Astrocyte (in vitro differentiated cells and primary cell): ENCODE data around the gene MGAT3. TPM values are rescaled to one million over a fixed set of nuclear protein-coding genes. Genes with fewer than 3 reads are reported as not detected.

Experiments used
- DNase-seq: peaks from one replicate; pipeline ENCODE4 v3.0.0-alpha.2; 2010; ENCODE audit warnings: low read depth
- FAIRE-seq: peaks from 2 replicates; lab custom pipeline; 2011; peaks lifted over from hg19 to GRCh38; lab: Jason Lieb, UNC
- H2AFZ ChIP-seq: 2 replicates; pipeline ENCODE4 v1.6.0; 2012; ENCODE audit warnings: low read depth, low read length, inconsistent platforms
- H3K27ac ChIP-seq: 2 replicates; pipeline ENCODE4 v1.5.1; 2011; ENCODE audit warnings: low read depth, low read length, inconsistent platforms
- H3K27me3 ChIP-seq: 2 replicates; pipeline ENCODE4 v1.6.0; 2011; ENCODE audit warnings: low read length, inconsistent platforms; ENCODE audit not compliant: insufficient read depth
- H3K36me3 ChIP-seq: 2 replicates; pipeline ENCODE4 v1.5.1; 2011; ENCODE audit warnings: low read length, inconsistent platforms; ENCODE audit not compliant: insufficient read depth
- H3K4me1 ChIP-seq: 2 replicates; pipeline ENCODE4 v1.5.1; 2011; ENCODE audit warnings: low read length, inconsistent platforms; ENCODE audit not compliant: insufficient read depth
- H3K4me2 ChIP-seq: 2 replicates; pipeline ENCODE4 v1.6.0; 2012; ENCODE audit warnings: low read length, inconsistent platforms
- H3K4me3 ChIP-seq: 2 replicates; pipeline ENCODE4 v1.5.1; 2011; ENCODE audit warnings: low read depth, mild to moderate bottlenecking, low read length, inconsistent platforms; ENCODE audit not compliant: insufficient read depth
- H3K79me2 ChIP-seq: 2 replicates; pipeline ENCODE4 v1.6.0; 2012; ENCODE audit warnings: mild to moderate bottlenecking, low read length, inconsistent platforms; ENCODE audit not compliant: insufficient read depth
- H3K9ac ChIP-seq: 2 replicates; pipeline ENCODE4 v1.6.0; 2012; ENCODE audit warnings: mild to moderate bottlenecking, low read length, inconsistent platforms
- H3K9me3 ChIP-seq: 2 replicates; pipeline ENCODE4 v1.5.1; 2012; ENCODE audit warnings: low read depth, mild to moderate bottlenecking, low read length, inconsistent platforms; ENCODE audit not compliant: insufficient read depth
- H4K20me1 ChIP-seq: 2 replicates; pipeline ENCODE4 v1.6.0; 2012; ENCODE audit warnings: low read length, inconsistent platforms; ENCODE audit not compliant: insufficient read depth
- H3K27ac Mint-ChIP-seq: one replicate; pipeline ENCODE4 v1.8.0; 2021; ENCODE audit warnings: mild to moderate bottlenecking, mixed read lengths; ENCODE audit not compliant: unreplicated experiment
- H3K27me3 Mint-ChIP-seq: one replicate; pipeline ENCODE4 v1.8.0; 2021; ENCODE audit warnings: low read depth, mixed read lengths; ENCODE audit not compliant: unreplicated experiment
- H3K36me3 Mint-ChIP-seq: one replicate; pipeline ENCODE4 v1.8.0; 2021; ENCODE audit warnings: low read depth, mixed read lengths; ENCODE audit not compliant: unreplicated experiment
- H3K4me1 Mint-ChIP-seq: one replicate; pipeline ENCODE4 v1.8.0; 2021; ENCODE audit warnings: low read depth, mixed read lengths; ENCODE audit not compliant: unreplicated experiment
- H3K4me3 Mint-ChIP-seq: one replicate; pipeline ENCODE4 v1.8.0; 2021; ENCODE audit warnings: mild to moderate bottlenecking, moderate library complexity, mixed read lengths; ENCODE audit not compliant: unreplicated experiment
- H3K9me3 Mint-ChIP-seq: one replicate; pipeline ENCODE4 v1.8.0; 2021; ENCODE audit warnings: mild to moderate bottlenecking, mixed read lengths; ENCODE audit not compliant: unreplicated experiment
- EZH2 ChIP-seq: IDR thresholded peaks from 2 replicates; pipeline ENCODE4 v1.6.1; 2012; ENCODE audit warnings: mild to moderate bottlenecking, low read length, inconsistent platforms; ENCODE audit not compliant: insufficient read depth
- total RNA-seq: library from RNA; stranded (reverse); gene quantifications from 2 replicates; pipeline ENCODE4 v1.2.1, GENCODE V29; 2021
- TF ChIP-seq, protein P1 (sequence below): IDR thresholded peaks from 2 replicates; pipeline ENCODE4 v1.5.1; 2011; ENCODE audit warnings: low read depth, mild to moderate bottlenecking, inconsistent platforms, low read length, moderate library complexity; ENCODE audit not compliant: insufficient read depth

The MGAT3 gene
- total RNA-seq, 1 donor from 2014 or later = 7.9 TPM

DNA sequence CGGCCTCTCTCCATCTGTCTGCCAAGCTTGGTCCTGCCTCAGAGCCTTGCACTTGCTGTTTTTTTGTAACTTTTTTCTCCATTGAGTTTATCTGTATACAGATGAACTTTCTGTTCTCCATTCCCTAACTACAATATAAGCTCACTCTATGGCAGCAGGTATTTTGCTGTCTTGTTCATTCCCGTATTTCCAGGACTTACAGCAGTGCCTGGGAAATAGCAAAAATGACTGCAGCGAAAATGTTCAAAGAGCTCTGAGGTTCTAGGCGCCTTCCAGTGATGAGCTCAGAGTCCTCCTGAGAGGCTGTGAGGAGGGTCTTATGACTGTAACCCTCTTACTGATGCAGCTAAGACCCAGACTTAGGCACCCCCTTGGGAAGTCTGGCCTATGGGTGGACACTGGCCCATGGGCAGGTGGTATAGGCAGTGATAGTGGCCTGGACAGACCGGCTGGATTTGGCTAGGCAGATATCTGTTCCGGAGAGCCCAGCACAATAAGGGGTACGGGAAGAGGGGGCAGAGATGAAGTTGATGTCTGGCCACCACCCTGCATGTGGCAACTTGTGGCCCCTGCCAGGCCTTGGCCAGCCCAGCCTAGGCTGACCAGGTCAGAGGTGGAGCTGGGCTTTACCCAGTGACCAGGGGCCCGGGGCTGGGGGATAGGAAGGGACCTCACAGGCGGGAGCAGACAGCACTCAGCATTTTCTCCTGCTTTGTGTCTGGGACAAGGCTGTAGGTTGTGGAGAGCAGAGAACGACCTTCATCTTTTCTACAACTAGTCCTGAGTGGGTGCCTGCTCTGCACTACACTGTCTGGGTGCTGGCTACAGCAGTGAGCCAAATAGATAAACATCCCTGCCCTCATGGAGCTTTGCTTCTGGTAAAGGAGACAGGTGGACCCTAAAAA lies 68.2 kb downstream of the MGAT3 start:
- Histone ChIP-seq H3K4me1 (peaks cover 17% of the 10 kb centered on the region), H3K9ac (peak overlapping the region; percentile 8), H3K79me2 (peaks cover 71% of the 10 kb centered on the region), H3K27me3 (no peaks in the 10 kb centered on the region), H4K20me1 (peaks cover 90% of the 10 kb centered on the region), H3K4me3 (no peak overlapping the region), H2AFZ (no peak overlapping the region), H3K27ac (no peak overlapping the region), H3K4me2 (peak overlapping the region; percentile 63), H3K36me3 (peaks cover 34% of the 10 kb centered on the region), H3K9me3 (no peaks in the 10 kb centered on the region)
- TF ChIP-seq EZH2 = no peak
- TF ChIP-seq, protein P1, sequence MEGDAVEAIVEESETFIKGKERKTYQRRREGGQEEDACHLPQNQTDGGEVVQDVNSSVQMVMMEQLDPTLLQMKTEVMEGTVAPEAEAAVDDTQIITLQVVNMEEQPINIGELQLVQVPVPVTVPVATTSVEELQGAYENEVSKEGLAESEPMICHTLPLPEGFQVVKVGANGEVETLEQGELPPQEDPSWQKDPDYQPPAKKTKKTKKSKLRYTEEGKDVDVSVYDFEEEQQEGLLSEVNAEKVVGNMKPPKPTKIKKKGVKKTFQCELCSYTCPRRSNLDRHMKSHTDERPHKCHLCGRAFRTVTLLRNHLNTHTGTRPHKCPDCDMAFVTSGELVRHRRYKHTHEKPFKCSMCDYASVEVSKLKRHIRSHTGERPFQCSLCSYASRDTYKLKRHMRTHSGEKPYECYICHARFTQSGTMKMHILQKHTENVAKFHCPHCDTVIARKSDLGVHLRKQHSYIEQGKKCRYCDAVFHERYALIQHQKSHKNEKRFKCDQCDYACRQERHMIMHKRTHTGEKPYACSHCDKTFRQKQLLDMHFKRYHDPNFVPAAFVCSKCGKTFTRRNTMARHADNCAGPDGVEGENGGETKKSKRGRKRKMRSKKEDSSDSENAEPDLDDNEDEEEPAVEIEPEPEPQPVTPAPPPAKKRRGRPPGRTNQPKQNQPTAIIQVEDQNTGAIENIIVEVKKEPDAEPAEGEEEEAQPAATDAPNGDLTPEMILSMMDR = no peak
- Mint-ChIP-seq H3K27ac (no peak overlapping the region), H3K4me3 (peak overlapping the region; percentile 69), H3K9me3 (no peaks in the 10 kb centered on the region), H3K27me3 (no peaks in the 10 kb centered on the region), H3K4me1 (peaks cover 25% of the 10 kb centered on the region), H3K36me3 (peaks cover 42% of the 10 kb centered on the region)
- no peak for DNase-seq
- no peak for FAIRE-seq

DNA sequence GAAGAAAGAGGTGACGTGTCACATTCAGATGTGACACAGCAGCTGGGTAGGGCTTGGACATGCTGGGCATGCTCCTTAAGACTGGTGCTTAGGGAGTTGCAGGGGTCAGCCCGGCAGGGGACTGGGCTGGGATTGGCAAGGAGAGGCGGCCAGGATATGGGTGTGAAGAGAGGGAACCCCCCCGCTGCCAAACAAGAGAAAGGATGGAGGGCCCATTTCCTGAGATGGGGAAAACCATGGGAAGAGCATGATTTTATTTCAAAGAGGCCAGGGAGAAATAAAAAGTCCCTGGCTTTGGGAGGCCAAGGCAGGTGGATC lies 68.8 kb downstream of the MGAT3 start:
- Histone ChIP-seq H3K9ac (no peak overlapping the region), H3K4me3 (no peak overlapping the region), H4K20me1 (peaks cover 94% of the 10 kb centered on the region), H3K4me2 (no peak overlapping the region), H3K36me3 (peaks cover 36% of the 10 kb centered on the region), H3K27ac (no peak overlapping the region), H3K9me3 (no peaks in the 10 kb centered on the region), H2AFZ (no peak overlapping the region), H3K4me1 (peaks cover 17% of the 10 kb centered on the region), H3K79me2 (peaks cover 73% of the 10 kb centered on the region), H3K27me3 (no peaks in the 10 kb centered on the region)
- Mint-ChIP-seq H3K27me3 (no peaks in the 10 kb centered on the region), H3K27ac (peak overlapping the region; percentile 77), H3K9me3 (no peaks in the 10 kb centered on the region), H3K36me3 (peaks cover 42% of the 10 kb centered on the region), H3K4me1 (peaks cover 28% of the 10 kb centered on the region), H3K4me3 (peak overlapping the region; percentile 72)
- DNase-seq = no peak
- no peak for FAIRE-seq
- TF ChIP-seq, protein P1 = no peak

DNA sequence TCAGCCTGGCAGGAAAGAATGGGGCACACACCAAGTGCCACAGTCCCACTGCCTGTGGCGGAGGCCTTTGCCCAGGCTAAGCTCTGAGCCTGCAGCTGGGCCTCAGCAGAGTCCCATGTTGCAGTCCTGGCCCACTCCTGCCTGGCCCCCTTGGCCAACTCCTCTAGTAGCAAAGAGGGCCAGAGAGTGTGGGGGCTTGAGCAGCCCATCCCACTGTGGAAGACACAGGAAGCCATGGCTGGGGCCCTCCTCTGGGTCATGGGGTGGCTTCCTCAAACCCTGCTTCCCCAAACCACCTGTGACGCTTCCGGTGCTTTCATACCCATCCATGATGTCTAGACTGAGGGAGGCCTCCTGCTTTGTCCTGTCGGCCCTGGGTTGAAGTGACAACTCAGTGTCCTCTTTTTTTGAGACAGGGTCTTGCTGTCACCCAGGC lies 69.9 kb downstream of the MGAT3 start:
- no peaks in the 10 kb centered on the region for H3K27me3 Mint-ChIP-seq

More for the DNA sequence above, 69.9 kb downstream of the MGAT3 start:
- Mint-ChIP-seq H3K36me3 (peaks cover 35% of the 10 kb centered on the region), H3K9me3 (no peaks in the 10 kb centered on the region), H3K4me3 (no peak overlapping the region), H3K4me1 (peaks cover 34% of the 10 kb centered on the region), H3K27ac (no peak overlapping the region)
- Histone ChIP-seq H3K79me2 (peaks cover 73% of the 10 kb centered on the region), H3K9ac (no peak overlapping the region), H3K4me2 (no peak overlapping the region), H3K36me3 (peaks cover 29% of the 10 kb centered on the region), H3K9me3 (no peaks in the 10 kb centered on the region), H3K27me3 (no peaks in the 10 kb centered on the region), H3K4me3 (no peak overlapping the region), H3K4me1 (peaks cover 29% of the 10 kb centered on the region), H3K27ac (no peak overlapping the region), H2AFZ (no peak overlapping the region), H4K20me1 (peaks cover 95% of the 10 kb centered on the region)
- no peak for TF ChIP-seq EZH2
- TF ChIP-seq, protein P1 = no peak
- FAIRE-seq (no peak), DNase-seq (no peak)
